Activated T-cell treated with anti-CD3 and anti-CD28 coated beads, Interleukin-2, amount 50 U/mL, for 72 hours (primary cell): Measurements from ENCODE around the gene RIN3. TPM values are rescaled to one million over a fixed set of nuclear protein-coding genes. Genes with fewer than 3 reads are reported as not detected.
A peak's percentile ranks its signal among the peaks of the same experiment; 100 is the strongest.

Source experiments
- ATAC-seq, 2 donors: fragments of 150-1000 bp; cut with Tn5 transposase; replicated peaks in 1 of 2; 2 replicates each; pipeline ENCODE4 v1.10.0; 2021; ENCODE audit warnings: moderate library complexity in 2 of 2, mild to moderate bottlenecking in 1 of 2
- DNase-seq, 2 donors: peaks; one replicate each; pipeline ENCODE4 v3.0.0; 2021 to 2022; ENCODE audit warnings: mixed read lengths in 1 of 2
- H3K27ac Mint-ChIP-seq: one replicate; pipeline ENCODE4 v1.8.0; 2022; ENCODE audit warnings: mild to moderate bottlenecking, moderate library complexity, mixed read lengths
- H3K27me3 Mint-ChIP-seq: one replicate; pipeline ENCODE4 v1.8.0; 2022; ENCODE audit warnings: low read depth, mixed read lengths
- H3K36me3 Mint-ChIP-seq, 2 donors: one replicate each; pipeline ENCODE4 v1.8.0; 2022; ENCODE audit warnings: mixed read lengths in 2 of 2, mild to moderate bottlenecking in 1 of 2; ENCODE audit not compliant: insufficient read depth in 2 of 2
- H3K4me1 Mint-ChIP-seq: one replicate; pipeline ENCODE4 v1.8.0; 2022; ENCODE audit warnings: low read depth, mixed read lengths
- H3K4me3 Mint-ChIP-seq, 2 donors: one replicate each; pipeline ENCODE4 v1.8.0; 2022; ENCODE audit warnings: mild to moderate bottlenecking in 2 of 2, mixed read lengths in 2 of 2, moderate library complexity in 2 of 2
- H3K9me3 Mint-ChIP-seq, 2 donors: one replicate each; pipeline ENCODE4 v1.8.0; 2022; ENCODE audit warnings: mixed read lengths in 2 of 2
- total RNA-seq, 2 donors: library from RNA; stranded (reverse); gene quantifications; one replicate each; pipeline ENCODE4 v1.2.3, GENCODE V29; 2022

Gene RIN3
- total RNA-seq, 2 donors from 2014 or later: 33.6 to 36.3 TPM

DNA sequence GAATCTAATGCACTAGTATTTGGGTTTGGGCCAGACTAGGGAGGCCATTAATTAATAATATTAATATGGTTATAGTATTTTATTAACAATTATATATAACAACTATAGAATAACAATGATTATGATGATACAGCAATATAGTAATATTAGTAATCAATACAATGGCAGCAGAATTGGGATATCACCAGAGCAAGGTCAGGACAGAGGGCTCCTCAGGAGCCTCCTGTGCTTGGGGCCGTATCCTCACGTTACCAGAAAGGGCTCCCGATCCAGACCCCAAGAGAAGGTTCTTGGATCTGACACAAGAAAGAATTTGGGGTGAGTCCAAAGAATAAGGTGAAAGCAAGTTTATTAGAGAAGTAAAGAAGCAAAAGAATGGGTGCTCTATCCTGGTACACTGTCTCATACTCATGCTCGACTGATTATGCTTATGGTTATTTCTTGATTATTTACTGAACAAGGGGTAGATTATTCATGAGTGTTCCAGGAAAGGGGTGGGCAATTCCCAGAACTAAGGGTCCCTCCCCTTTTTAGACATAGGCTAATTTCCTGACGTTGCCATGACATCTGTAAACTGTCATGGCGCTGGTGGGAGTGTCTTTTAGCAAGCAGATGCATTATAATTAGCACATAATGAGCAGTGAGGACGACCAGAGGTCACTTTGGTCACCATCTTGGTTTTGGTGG lies 61.6 kb downstream of the RIN3 start:
- Mint-ChIP-seq H3K9me3 (no peaks in the 10 kb centered on the region), H3K36me3 (peaks cover 0 to 7% of the 10 kb centered on the region in 2 donors), H3K27ac (no peak overlapping the region), H3K4me1 (peaks cover 75% of the 10 kb centered on the region), H3K27me3 (peaks cover 8% of the 10 kb centered on the region), H3K4me3 (no peak overlapping the region)
- no peak for ATAC-seq
- no peak for DNase-seq

GRCh38 chr14:92575748-92576303 lies 62.2 kb downstream of the RIN3 start:
- Mint-ChIP-seq H3K4me1 (peaks cover 75% of the 10 kb centered on the region), H3K27ac (no peak overlapping the region)

GRCh38 chr14:92577321-92577742 lies 63.8 kb downstream of the RIN3 start:
- Mint-ChIP-seq H3K4me1 (peaks cover 82% of the 10 kb centered on the region), H3K9me3 (no peaks in the 10 kb centered on the region), H3K4me3 (peak overlapping the region; percentile 49 to 75), H3K27me3 (no peaks in the 10 kb centered on the region), H3K27ac (no peak overlapping the region), H3K36me3 (peaks cover 0 to 8% of the 10 kb centered on the region in 2 donors)
- peak; percentile 36 to 42 for DNase-seq
- ATAC-seq: peak; percentile 81 to 84

More at GRCh38 chr14:92575748-92576303, 62.2 kb downstream of the RIN3 start:
- no peak overlapping the region for H3K4me3 Mint-ChIP-seq
- DNase-seq (no peak), ATAC-seq (no peak)
- no peaks in the 10 kb centered on the region for H3K9me3 Mint-ChIP-seq
- peaks cover 0 to 8% of the 10 kb centered on the region in 2 donors for H3K36me3 Mint-ChIP-seq
- peaks cover 8% of the 10 kb centered on the region for H3K27me3 Mint-ChIP-seq

DNA sequence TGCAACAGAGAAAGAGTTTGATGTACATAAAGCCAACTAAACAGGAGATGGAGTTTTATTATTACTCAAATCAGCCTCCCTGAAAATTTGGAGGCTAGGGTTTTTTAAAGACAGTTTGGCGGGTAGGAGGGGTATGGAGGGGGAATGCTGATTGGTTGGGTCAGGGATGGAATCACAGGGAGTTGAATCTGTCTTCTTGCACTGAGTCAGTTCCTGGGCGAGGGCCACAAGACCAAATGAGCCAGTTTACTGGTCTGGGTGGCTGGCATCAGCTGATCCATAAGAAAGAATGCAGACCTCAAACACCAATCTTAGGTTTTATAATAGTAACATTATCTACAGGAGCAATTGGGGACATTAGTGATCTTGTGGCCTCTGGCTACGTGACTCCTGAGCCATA lies 64.9 kb downstream of the RIN3 start:
- Mint-ChIP-seq H3K4me3 (peak overlapping the region in 1 of 2 donors; percentile 39), H3K27me3 (no peaks in the 10 kb centered on the region), H3K4me1 (peaks cover 86% of the 10 kb centered on the region), H3K27ac (no peak overlapping the region), H3K9me3 (peaks cover 0 to 6% of the 10 kb centered on the region in 2 donors), H3K36me3 (peaks cover 7 to 16% of the 10 kb centered on the region in 2 donors)
- ATAC-seq (no peak), DNase-seq (no peak)

DNA sequence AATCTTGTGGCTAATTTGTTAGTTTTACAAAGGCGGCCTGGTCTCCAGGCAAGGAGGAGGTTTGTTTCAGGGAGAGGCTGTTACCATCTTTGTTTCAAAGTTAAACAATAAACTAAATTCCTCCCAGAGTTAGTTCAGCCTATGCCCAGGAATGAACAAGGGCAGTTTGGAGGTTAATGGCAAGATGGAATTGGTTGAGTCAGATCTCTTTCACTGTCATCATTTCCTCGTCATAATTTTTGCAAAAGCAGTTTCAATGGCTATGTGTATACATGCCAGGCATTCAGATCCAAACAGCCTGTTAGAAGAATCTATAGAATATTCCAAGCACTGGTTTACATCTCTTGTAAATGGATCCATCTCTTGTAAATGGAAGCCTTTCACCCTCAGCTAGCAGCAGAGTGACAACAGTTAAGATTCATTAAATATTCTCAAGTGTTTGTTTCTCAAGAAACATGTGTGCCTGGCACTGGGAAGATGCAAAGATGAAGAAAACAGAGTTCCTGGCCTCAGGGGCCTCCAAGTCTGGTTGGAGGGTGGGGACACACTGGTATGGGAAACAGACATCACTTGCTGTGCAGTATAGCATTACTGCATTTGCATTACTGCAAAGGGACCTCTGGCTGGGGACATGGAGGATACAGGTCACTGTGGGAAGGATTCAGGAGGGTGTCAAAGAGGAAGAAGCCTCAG lies 65.8 kb downstream of the RIN3 start:
- Mint-ChIP-seq H3K27me3 (no peaks in the 10 kb centered on the region), H3K4me1 (peaks cover 87% of the 10 kb centered on the region), H3K4me3 (no peak overlapping the region), H3K27ac (no peak overlapping the region), H3K36me3 (peaks cover 7 to 16% of the 10 kb centered on the region in 2 donors), H3K9me3 (peaks cover 0 to 6% of the 10 kb centered on the region in 2 donors)
- ATAC-seq: no peak
- no peak for DNase-seq

DNA sequence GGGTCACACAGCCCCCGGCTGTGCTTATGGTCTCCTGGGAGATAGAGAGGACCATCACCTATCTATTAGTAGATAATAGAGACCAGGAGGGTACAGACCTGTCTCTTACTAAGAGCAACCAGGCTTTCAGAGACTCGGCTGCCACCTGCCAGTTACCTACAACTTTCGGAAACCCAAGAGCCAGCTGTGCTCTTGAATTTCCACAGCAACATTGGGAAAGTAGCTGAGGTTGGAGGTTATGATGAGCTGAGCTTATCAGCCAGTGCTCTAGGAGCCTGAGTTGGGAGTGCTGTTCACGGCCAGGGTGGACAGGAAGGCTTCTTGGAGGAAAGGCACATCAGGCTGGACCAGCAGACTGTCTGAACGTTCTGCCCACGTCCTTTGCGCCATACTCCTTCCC lies 67.6 kb downstream of the RIN3 start:
- DNase-seq (no peak), ATAC-seq (no peak)
- Mint-ChIP-seq H3K27ac (no peak overlapping the region), H3K9me3 (peaks cover 0 to 6% of the 10 kb centered on the region in 2 donors), H3K36me3 (peaks cover 8 to 16% of the 10 kb centered on the region in 2 donors), H3K27me3 (peaks cover 9% of the 10 kb centered on the region), H3K4me3 (no peak overlapping the region), H3K4me1 (peaks cover 89% of the 10 kb centered on the region)

GRCh38 chr14:92581966-92582566 lies 68.5 kb downstream of the RIN3 start:
- ATAC-seq (no peak), DNase-seq (no peak)
- Mint-ChIP-seq H3K4me1 (peaks cover 89% of the 10 kb centered on the region), H3K27me3 (peaks cover 9% of the 10 kb centered on the region), H3K36me3 (peaks cover 8 to 16% of the 10 kb centered on the region in 2 donors), H3K27ac (no peak overlapping the region), H3K4me3 (no peak overlapping the region), H3K9me3 (peaks cover 0 to 6% of the 10 kb centered on the region in 2 donors)

- peak overlapping the region; percentile 53 for H3K27ac Mint-ChIP-seq
- H3K9me3 Mint-ChIP-seq: peaks cover 0 to 6% of the 10 kb centered on the region in 2 donors
- peak; percentile 65 to 69 for ATAC-seq
- DNase-seq: peak; percentile 54 to 58
- H3K4me3 Mint-ChIP-seq: peak overlapping the region; percentile 38 to 49
- H3K36me3 Mint-ChIP-seq: peaks cover 10 to 15% of the 10 kb centered on the region in 2 donors
- H3K4me1 Mint-ChIP-seq: peaks cover 88% of the 10 kb centered on the region
- peaks cover 9% of the 10 kb centered on the region for H3K27me3 Mint-ChIP-seq
Measured at GRCh38 chr14:92582706-92583452, 69.3 kb downstream of the RIN3 start.

GRCh38 chr14:92584220-92584619 lies 70.6 kb downstream of the RIN3 start:
- no peak for ATAC-seq
- DNase-seq: no peak
- Mint-ChIP-seq H3K27ac (no peak overlapping the region), H3K36me3 (peaks cover 10 to 13% of the 10 kb centered on the region in 2 donors), H3K4me1 (peaks cover 85% of the 10 kb centered on the region), H3K9me3 (peaks cover 0 to 6% of the 10 kb centered on the region in 2 donors), H3K4me3 (no peak overlapping the region), H3K27me3 (peaks cover 9% of the 10 kb centered on the region)

- H3K9me3 Mint-ChIP-seq: peaks cover 0 to 6% of the 10 kb centered on the region in 2 donors
- DNase-seq (no peak), ATAC-seq (no peak)
- H3K27ac Mint-ChIP-seq: no peak overlapping the region
- peaks cover 9% of the 10 kb centered on the region for H3K27me3 Mint-ChIP-seq
- peaks cover 10 to 13% of the 10 kb centered on the region in 2 donors for H3K36me3 Mint-ChIP-seq
- peaks cover 81% of the 10 kb centered on the region for H3K4me1 Mint-ChIP-seq
- no peak overlapping the region for H3K4me3 Mint-ChIP-seq
Measured at GRCh38 chr14:92584816-92585215, 71.2 kb downstream of the RIN3 start.

DNA sequence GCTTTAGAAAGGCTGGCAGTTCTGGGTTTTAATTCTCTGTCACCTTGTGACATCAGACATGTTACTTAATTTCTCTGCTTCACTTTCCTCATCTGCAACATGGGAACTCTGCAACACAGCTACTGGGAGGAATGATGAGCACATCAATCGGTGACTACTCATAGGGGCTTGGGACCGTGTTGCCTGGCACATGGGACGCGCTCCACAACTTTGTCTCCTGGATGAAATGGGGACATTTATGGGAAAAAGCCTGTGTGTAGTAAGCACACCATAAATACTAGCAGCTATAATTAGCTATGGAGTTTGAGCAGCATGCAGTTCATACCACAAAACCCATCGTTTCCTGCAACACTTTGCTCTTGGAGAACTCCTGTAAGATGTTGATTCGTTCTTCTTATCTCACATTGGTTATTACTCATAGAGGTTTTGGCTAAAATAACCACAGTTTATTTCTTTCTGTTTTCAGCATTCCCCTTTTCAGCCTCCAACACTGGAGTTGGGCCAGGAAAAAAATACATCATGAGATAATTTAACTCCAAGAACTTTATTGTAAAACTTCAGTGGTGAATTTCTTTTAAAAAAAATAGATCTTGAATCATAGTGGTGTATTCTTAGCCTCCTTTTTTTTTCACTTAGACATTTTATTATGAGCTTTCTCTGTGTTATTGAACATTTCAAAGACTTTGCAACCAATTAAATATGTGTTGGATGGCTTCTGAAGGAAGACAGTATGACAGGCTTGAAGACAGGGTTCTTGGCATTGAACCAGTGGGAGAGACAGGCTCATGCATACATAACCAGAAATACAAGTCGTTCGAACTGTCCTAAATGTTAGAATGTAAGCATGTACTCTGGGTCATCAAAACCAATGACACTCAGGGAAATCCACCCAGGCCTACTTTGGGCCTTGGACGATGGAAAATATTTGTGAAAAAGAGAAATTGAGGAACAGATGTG lies 72.7 kb downstream of the RIN3 start:
- peak overlapping the region; percentile 44 for H3K27ac Mint-ChIP-seq
- peaks cover 2 to 10% of the 10 kb centered on the region in 2 donors for H3K9me3 Mint-ChIP-seq
- H3K36me3 Mint-ChIP-seq: peaks cover 14% of the 10 kb centered on the region in 2 donors
- peaks cover 9% of the 10 kb centered on the region for H3K27me3 Mint-ChIP-seq
- peak overlapping the region; percentile 54 to 78 for H3K4me3 Mint-ChIP-seq
- DNase-seq (peak; percentile 34 to 41), ATAC-seq (peak; percentile 75 to 77)
- peaks cover 87% of the 10 kb centered on the region for H3K4me1 Mint-ChIP-seq
